Anterior cingulate cortex (tissue), 58 donors: ENCODE data around the gene TENM4.
"Not testable (repeated sequence)": the region's sequence is repeated elsewhere in the genome, so short reads cannot be mapped to it uniquely, and the experiment has no call there.

Experiments used
- DNase-seq, 58 donors: peaks; one replicate each; lab custom pipeline; 2025; lab: John Stamatoyannopoulos, UW

TENM4 gene

DNA sequence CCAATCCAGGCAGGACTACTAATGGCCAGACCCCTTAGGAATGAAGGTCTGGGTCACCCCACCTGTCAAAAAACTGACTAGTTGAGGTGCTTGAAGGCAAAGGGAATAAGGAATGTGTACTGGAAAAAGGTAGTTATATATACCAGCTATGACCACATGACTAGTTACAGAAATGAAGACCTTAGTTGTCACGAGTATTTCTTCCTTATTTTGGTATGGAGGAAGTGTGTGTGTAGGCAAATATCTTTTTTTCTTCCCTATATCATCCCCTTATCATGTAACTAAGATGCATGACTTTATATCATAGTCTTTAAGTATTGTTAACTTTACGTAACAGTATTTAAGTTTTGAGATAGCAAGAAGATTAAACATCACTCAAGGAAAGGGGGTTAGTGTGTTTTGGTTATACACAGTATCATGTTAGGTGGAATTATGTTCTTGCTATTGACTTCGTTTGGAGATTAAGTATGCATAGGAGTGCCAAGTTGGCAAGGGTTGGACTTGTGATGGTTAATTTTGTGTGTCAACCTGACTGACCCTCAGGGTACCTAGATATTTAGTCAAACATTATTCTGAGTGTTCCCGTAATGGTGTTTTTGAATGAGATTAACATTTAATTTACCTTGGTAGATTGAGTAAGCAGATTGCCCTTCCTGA is 828.0 kb downstream of the TENM4 start:
- no peak for DNase-seq

DNA sequence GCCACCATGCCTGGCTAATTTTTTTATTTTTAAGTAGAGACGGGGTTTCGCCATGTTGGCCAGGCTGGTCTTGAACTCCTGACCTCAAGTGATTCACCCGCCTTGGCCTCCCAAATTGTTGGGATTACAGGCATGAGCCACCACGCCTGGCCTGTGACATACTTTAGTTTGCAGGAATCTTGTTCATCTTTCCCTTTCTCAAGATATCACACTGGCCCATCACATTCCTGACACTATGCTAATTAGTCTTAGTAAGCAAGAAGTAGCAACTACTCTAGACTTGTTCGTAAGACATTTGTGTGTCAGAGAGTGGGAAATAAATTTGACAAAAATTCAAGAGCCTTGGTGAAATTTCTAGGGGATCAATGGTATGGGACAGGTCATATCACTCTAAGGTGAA is 831.5 kb downstream of the TENM4 start:
- DNase-seq = not testable (repeated sequence)

DNA sequence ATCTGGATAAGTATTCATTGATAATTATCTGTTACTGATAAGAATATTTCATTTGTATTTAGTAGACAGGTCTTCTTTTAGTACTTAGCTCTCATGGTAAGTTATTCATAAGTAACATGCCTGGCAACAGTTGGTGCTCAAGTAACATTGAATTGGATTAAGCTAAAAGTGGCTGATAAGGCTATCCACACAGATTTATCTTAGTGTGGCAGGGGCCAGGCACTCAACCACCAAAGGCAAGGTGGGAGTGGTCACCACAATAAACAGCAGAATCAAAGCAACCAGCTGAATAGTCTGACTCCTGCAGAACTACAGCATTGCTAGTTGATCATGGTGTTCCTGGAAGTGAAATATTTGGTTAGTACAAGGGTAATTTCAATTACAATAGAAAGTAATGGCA is 833.1 kb downstream of the TENM4 start:
- DNase-seq = no peak

DNA sequence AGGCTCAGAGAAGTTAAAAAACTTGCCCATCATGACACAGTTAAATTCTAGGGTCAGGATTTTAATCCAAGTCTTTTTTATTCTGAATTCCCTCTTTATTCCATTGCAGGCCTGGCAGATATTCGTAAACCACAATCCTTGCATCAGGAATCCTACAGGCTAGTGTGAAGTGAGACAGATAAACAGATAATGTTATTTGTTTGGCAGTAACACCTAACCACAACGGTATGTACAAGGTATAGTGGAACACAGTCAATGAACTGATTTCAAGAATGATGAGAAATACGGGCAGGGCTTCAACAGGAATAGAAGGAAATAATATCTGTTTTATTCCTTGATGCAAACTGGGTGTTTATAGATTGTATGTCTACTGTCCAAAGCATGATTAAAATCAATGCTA is 834.2 kb downstream of the TENM4 start:
- DNase-seq = no peak

DNA sequence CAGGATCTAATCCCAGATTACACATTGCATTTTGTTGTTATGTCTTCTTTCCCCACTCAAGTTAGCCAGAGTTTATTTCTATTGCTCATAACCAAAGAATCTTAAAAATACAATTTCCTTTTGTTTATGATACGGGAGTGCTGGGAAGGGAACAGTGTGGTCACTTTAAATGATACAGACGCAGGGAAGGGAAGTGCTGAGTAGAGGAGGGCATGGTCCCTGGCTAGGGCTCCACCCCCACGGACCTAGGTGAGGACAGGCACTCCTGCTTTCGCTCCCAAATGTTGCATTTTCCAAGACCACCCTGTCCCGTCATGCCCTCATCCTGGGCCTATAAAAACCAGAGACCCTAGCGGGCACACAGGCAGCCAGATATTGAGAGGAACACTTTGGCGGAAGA is 835.5 kb downstream of the TENM4 start:
- no peak for DNase-seq

GRCh38 chr11:78603792-78604191 is 837.0 kb downstream of the TENM4 start:
- no peak for DNase-seq
